ENCODE data around the gene TFAP2E. TPM values are rescaled to one million over a fixed set of nuclear protein-coding genes. Genes with fewer than 3 reads are reported as not detected.
"Not testable (repeated sequence)": the region's sequence is repeated elsewhere in the genome, so short reads cannot be mapped to it uniquely, and the experiment has no call there.

Gene TFAP2E
- total RNA-seq, 1 experiment from 2014 or later, result 0.40 TPM

GRCh38 chr1:35570589-35571137 is 2.5 kb upstream of the TFAP2E start:
- DNase-seq (ENCODE audit: extremely low read depth, low read depth), result no peak

GRCh38 chr1:35571263-35571662 is 1.9 kb upstream of the TFAP2E start:
- no peak for DNase-seq (ENCODE audit: extremely low read depth, low read depth)

- DNase-seq (ENCODE audit: extremely low read depth, low read depth), result no peak
These were observed 818 bp upstream of the TFAP2E start for GRCh38 chr1:35572296-35572695.

GRCh38 chr1:35574125-35574654 is 1.1 kb downstream of the TFAP2E start:
- DNase-seq (ENCODE audit: extremely low read depth, low read depth), result no peak

- DNase-seq (ENCODE audit: extremely low read depth, low read depth), result no peak
These were observed 1.7 kb downstream of the TFAP2E start for GRCh38 chr1:35574655-35575415.

- no peak for DNase-seq (ENCODE audit: extremely low read depth, low read depth)
These were observed 2.4 kb downstream of the TFAP2E start for GRCh38 chr1:35575416-35575958.

- no peak for DNase-seq (ENCODE audit: extremely low read depth, low read depth)
These were observed 3.1 kb downstream of the TFAP2E start for GRCh38 chr1:35576061-35576765.

GRCh38 chr1:35576766-35577070 is 3.6 kb downstream of the TFAP2E start:
- DNase-seq (ENCODE audit: extremely low read depth, low read depth), result not testable (repeated sequence)

- no peak for DNase-seq (ENCODE audit: extremely low read depth, low read depth)
These were observed 4.2 kb downstream of the TFAP2E start for GRCh38 chr1:35577071-35577998.

- no peak for DNase-seq (ENCODE audit: extremely low read depth, low read depth)
These were observed 7.9 kb downstream of the TFAP2E start for GRCh38 chr1:35580949-35581388.

GRCh38 chr1:35581621-35582020 is 8.5 kb downstream of the TFAP2E start:
- DNase-seq (ENCODE audit: extremely low read depth, low read depth), result not testable (repeated sequence)

GRCh38 chr1:35585281-35585680 is 12.2 kb downstream of the TFAP2E start:
- no peak for DNase-seq (ENCODE audit: extremely low read depth, low read depth)

GRCh38 chr1:35585805-35586204 is 12.7 kb downstream of the TFAP2E start:
- not testable (repeated sequence) for DNase-seq (ENCODE audit: extremely low read depth, low read depth)

- no peak for DNase-seq (ENCODE audit: extremely low read depth, low read depth)
These were observed 13.7 kb downstream of the TFAP2E start for GRCh38 chr1:35586808-35587207.

GRCh38 chr1:35587736-35588135 is 14.6 kb downstream of the TFAP2E start:
- DNase-seq (ENCODE audit: extremely low read depth, low read depth), result no peak

GRCh38 chr1:35588197-35588910 is 15.2 kb downstream of the TFAP2E start:
- no peak for DNase-seq (ENCODE audit: extremely low read depth, low read depth)

- no peak for DNase-seq (ENCODE audit: extremely low read depth, low read depth)
These were observed 16.7 kb downstream of the TFAP2E start for GRCh38 chr1:35589516-35590427.

GRCh38 chr1:35590476-35591040 is 17.4 kb downstream of the TFAP2E start:
- DNase-seq (ENCODE audit: extremely low read depth, low read depth), result no peak

All from NCI-H460 (cell line).